Globus pallidus (tissue), 1 donor: ENCODE data around the gene HK1.
A peak's percentile ranks its signal among the peaks of the same experiment; 100 is the strongest.

Source experiments
- DNase-seq: peaks from one replicate; pipeline ENCODE4 v3.0.0-alpha.2; 2015; ENCODE audit warnings: low spot score

The HK1 gene

GRCh38 chr10:69348816-69349541 lies 70.7 kb downstream of the HK1 start:
- DNase-seq: peak; percentile 34

GRCh38 chr10:69349542-69349888 lies 71.2 kb downstream of the HK1 start:
- DNase-seq: no peak

- no peak for DNase-seq
These were observed 73.3 kb downstream of the HK1 start for GRCh38 chr10:69351589-69351988.

GRCh38 chr10:69352569-69353264 lies 74.4 kb downstream of the HK1 start:
- DNase-seq: no peak

- DNase-seq: no peak
These were observed 75.8 kb downstream of the HK1 start for GRCh38 chr10:69353977-69354635.

- DNase-seq: no peak
These were observed 77.9 kb downstream of the HK1 start for GRCh38 chr10:69356187-69356586.

GRCh38 chr10:69358148-69358795 lies 80.0 kb downstream of the HK1 start:
- no peak for DNase-seq

GRCh38 chr10:69359148-69359547 lies 80.9 kb downstream of the HK1 start:
- DNase-seq: no peak

- no peak for DNase-seq
These were observed 81.3 kb downstream of the HK1 start for GRCh38 chr10:69359594-69359993.

GRCh38 chr10:69360485-69361302 lies 82.4 kb downstream of the HK1 start:
- no peak for DNase-seq

- no peak for DNase-seq
These were observed 83.0 kb downstream of the HK1 start for GRCh38 chr10:69361303-69361614.

- DNase-seq: no peak
These were observed 84.2 kb downstream of the HK1 start for GRCh38 chr10:69362471-69362954.

GRCh38 chr10:69363666-69364065 lies 85.4 kb downstream of the HK1 start:
- no peak for DNase-seq

GRCh38 chr10:69364232-69364940 lies 86.1 kb downstream of the HK1 start:
- DNase-seq: no peak

GRCh38 chr10:69366738-69367137 lies 88.4 kb downstream of the HK1 start:
- no peak for DNase-seq

- DNase-seq: no peak
These were observed 89.2 kb downstream of the HK1 start for GRCh38 chr10:69367469-69367868.

- no peak for DNase-seq
These were observed 94.1 kb downstream of the HK1 start for GRCh38 chr10:69372126-69372980.

- no peak for DNase-seq
These were observed 95.9 kb downstream of the HK1 start for GRCh38 chr10:69374242-69374641.

GRCh38 chr10:69374931-69375306 lies 96.6 kb downstream of the HK1 start:
- DNase-seq: no peak
